GM12874 (cell line): ENCODE data around the gene CERK.

Source experiments
- TF ChIP-seq, protein P1 (sequence below): IDR thresholded peaks from 2 replicates; pipeline ENCODE4 v1.5.1; 2011; ENCODE audit warnings: low read depth, mild to moderate bottlenecking, control low read depth, low read length, moderate library complexity; ENCODE audit not compliant: insufficient read depth

The CERK gene

DNA sequence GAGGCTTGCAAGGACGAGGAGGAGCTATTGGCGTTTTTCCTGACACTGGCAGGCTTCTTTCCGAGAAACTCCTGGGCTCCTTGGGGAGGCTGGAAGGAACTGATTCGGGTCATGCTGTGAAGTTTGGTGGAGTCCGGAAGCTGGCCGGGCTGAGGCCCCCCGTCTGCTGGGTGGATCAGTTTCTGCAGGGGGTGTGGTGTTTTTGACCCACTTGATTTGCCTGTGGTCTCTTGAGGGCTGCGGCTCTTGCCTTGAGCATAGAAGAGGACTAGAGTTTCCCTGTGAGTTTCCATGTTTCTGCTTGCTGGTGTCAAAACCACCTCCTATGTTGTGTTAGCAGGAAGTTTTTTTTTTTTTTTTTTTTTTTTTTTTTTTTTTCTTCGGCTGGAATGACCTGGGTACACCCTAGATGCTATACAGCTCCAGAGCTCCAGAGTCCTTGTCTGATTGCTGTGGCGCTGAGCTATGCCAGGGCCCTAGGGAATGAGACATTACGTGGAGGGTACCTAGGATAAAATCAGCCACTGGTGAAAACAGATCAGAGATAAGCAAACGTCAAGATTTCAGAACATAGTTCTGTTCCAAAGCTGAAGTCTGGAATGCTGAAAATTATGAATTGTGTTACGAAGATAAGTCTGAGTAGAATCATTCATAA is 25.1 kb upstream of the CERK start:
- TF ChIP-seq, protein P1, sequence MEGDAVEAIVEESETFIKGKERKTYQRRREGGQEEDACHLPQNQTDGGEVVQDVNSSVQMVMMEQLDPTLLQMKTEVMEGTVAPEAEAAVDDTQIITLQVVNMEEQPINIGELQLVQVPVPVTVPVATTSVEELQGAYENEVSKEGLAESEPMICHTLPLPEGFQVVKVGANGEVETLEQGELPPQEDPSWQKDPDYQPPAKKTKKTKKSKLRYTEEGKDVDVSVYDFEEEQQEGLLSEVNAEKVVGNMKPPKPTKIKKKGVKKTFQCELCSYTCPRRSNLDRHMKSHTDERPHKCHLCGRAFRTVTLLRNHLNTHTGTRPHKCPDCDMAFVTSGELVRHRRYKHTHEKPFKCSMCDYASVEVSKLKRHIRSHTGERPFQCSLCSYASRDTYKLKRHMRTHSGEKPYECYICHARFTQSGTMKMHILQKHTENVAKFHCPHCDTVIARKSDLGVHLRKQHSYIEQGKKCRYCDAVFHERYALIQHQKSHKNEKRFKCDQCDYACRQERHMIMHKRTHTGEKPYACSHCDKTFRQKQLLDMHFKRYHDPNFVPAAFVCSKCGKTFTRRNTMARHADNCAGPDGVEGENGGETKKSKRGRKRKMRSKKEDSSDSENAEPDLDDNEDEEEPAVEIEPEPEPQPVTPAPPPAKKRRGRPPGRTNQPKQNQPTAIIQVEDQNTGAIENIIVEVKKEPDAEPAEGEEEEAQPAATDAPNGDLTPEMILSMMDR, result no peak

DNA sequence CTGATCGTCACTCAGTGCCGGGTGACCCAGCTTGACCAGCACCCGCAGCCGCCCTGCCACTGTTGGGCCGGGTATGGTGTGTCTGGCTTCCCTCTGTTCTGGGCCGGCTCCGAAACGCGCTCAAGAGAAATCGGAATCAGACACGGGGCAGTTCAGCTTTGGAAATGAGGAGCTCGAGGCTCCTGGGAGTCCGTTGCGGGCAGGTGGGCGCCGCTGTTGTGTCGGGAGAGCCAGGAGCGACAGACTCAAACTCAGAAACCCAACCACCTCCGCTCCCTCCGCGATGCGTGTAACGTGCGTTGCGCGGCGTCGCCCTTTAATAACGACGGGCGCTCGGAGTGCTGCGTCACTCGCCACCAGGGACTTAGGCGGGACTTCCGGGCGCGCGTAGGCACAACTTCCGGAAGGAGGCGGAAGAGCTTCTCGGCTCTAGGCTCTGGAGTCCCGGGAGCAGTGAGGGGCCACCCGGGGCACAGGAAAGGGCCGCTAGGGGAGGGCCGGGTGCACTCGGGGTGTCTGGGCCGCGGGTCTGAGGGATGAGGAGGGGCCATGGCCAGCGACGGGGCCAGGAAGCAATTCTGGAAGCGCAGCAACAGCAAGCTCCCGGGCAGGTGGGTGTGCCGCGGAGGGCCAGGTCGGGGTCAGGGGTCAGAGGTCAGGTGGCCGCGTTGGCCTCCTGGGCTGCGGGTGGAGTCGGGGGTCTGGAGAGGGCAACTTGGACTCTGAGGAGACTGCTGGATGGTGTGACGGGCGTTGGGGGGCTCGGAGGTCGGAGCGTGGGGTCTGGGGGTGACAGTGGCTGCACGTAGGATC is 24.4 kb upstream of the CERK start, which contains the start of gene TBC1D22A:
TSS of gene TBC1D22A (plus strand) at position 413 of the 813 bp plus-strand sequence. CDS start at position 550, 137 bp downstream.
- TF ChIP-seq, protein P1, result no peak

DNA sequence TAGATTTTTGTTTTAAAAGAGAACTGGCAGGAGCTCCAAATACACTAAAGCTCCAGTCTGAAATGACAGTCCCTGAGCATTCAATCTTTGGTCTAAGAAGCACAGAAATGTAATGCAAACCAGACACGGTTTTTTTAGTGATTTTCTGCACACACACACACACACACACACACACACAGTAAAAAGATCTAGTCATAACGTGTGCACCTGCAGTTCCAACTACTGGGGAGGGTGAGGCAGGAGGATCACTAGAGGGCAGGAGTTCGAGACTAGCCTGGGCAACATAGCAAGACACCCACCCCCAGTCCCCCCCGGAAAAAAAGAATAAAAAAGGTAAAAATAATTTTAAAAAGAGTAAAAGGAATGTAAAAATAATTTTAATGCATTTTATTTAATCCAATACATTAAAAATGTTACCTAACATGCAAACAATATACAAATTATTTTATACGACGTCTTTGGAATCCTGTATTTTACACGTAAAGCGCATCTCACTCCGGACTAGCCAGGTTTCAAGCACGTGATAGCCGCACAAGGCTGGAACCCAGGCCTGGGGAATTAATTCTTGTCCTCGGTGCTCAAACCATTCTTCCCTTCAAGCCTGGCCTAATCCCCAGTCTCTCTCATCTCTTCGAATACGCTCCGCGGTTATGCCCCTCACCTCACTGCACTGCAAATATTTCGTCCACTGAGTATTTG is 23.6 kb upstream of the CERK start:
- TF ChIP-seq, protein P1, result no peak

DNA sequence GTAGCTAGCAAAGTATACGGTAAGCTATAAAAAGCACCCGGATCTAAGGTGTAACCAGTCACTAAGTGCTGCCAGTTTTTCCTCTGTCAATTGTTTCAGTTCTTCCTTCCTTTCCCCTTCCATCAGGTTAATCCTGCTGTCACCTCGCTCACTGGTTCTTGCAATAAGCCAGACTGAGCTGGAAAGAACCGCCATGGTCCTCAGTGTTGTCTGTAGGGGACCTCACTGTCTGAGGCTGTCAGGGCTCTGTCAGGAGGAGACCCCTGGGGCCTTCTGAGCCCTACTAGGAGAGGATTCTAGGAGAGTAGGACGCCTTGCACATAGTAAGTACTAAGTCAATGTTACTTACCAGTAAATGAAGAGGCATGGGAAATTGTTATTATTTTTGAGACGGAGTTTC is 23.0 kb upstream of the CERK start:
- TF ChIP-seq, protein P1, result no peak

DNA sequence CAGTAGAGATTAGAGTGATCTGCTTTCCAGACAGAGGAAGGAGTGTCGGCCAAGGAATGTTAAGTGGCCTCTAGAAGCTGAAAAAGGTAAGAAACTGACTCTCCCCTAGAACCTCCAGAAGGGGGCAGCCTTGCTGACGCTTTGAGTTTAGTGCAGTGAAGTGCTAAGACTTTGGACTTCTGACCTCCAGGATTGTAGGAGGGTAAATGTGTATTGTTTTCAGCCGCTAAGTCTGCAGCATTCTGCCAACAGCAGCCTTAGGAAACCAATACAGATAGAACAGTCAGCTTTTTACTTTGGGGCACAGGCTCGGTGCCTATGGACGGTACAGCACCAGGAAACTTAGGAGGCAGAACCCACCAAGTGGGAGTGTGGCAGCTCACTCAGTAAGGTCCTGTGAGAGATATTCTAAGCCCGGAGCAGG is 20.8 kb upstream of the CERK start:
- TF ChIP-seq, protein P1, result peak; percentile 72

DNA sequence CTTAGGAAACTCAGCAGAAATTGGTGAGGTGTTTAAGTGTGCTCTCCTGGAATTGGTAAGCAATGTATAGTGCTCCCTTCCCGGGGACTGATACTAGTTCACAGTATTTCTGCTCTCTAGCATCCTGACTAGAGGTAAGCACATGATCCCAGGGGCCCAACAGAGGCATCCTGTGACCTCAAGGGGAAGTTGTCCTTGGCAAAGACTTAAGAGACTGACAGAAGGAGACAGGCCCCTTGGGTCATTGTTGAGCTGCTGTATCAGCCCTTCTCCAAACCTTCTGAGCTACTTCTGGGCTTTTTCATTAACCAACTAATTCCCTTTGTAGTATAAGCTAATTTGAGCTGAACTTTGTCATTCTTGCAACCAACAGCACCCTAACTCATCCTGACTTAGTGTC is 20.1 kb upstream of the CERK start:
- TF ChIP-seq, protein P1, result no peak

DNA sequence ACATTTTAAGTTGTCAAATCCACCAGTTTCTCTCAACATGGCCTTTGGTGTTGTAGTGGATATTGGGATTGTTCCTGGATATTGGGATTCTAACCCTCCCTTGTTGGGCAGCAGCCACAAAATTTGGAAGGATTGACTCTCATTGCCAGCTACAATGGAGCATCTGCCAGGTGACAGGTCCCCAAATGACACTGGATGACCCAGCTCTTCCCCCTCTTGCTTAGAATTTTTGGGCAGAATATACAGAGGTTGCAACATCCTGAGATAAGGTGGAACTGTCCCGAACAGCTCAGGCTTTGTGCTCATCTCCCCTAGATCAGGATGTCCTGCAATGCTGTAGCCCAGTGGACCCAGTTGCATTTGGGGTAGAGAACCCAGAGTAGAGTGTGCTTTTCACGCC is 19.1 kb upstream of the CERK start:
- TF ChIP-seq, protein P1, result no peak
